Measurements from ENCODE around the gene CALN1.
"Not testable (repeated sequence)": the region's sequence is repeated elsewhere in the genome, so short reads cannot be mapped to it uniquely, and the experiment has no call there.

The CALN1 gene

DNA sequence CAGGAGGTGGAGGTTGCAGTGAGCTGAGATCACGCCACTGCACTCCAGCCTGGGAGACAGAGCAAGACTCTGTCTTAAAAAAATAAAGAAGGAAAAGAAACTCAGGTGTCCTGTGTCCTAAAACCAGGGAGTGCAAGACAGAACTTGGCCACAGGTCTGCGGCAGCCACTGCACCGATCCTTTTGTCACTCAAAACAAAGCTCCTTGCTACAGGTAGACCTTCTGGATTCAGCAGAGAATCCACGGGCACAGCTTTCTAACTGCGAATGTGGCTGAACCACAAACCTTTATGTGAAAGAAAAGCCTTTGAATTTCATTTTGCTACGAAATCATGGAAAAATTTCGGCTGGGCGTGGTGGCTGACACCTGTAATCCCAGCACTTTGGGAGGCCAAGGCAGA, 634.9 kb downstream of the CALN1 start:
- DNase-seq: no peak

DNA sequence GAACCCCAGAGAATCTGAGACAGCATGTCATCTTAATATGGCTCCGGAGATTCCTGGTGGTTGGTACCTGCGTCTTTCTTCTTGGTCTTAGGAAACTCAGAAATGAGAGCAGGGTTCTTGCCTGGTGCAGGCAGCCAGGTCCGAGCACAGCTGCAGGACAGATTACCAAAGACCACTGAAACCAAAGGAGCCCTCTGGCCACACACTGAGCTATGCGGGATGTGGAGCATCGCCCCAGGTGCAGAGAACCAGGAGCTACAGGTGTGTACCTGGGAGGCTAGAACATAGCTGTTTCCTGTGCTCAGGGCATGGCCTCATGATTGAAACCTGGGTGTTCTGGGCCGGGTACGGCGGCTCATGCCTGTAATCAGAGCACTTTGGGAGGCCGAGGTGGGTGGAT, 635.4 kb downstream of the CALN1 start:
- no peak for DNase-seq

DNA sequence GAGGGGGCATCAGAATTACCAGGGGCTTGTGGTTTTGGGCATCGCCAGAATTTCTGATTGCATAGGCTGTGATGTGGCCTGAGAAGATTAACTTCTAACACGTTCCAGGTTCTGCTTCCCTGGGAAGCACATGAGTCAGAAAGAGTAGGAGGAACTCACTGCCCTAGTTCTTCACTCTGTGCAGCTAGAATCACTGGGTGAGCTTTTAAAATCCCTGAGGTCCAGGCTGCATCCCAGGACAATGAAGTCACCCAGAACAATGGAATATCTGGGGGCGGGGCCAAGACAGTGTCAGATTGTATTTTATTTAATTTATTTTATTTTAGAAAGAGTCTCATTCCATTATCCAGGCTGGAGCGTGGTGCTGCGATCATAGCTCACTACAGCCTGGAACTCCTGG, 636.5 kb downstream of the CALN1 start:
- DNase-seq: no peak

DNA sequence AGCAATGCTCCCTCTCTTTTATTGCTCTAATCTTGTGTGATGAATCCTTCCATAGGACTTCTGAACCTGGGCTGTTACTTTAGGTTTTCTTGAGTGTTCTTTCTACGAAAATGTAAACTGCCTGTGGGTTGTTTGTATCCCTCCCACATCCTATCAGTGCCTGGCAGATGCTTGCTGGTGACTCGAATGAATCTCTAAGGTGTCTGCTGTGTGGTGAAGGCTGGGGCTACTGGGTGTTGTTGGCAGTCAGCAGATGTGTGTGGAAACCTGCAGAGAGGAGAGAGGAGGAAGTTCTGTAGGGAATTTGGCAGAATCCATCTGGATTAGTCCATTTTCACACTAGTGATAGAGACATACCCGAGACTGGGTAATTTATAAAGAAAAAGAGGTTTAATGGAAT, 639.4 kb downstream of the CALN1 start:
- DNase-seq: no peak

DNA sequence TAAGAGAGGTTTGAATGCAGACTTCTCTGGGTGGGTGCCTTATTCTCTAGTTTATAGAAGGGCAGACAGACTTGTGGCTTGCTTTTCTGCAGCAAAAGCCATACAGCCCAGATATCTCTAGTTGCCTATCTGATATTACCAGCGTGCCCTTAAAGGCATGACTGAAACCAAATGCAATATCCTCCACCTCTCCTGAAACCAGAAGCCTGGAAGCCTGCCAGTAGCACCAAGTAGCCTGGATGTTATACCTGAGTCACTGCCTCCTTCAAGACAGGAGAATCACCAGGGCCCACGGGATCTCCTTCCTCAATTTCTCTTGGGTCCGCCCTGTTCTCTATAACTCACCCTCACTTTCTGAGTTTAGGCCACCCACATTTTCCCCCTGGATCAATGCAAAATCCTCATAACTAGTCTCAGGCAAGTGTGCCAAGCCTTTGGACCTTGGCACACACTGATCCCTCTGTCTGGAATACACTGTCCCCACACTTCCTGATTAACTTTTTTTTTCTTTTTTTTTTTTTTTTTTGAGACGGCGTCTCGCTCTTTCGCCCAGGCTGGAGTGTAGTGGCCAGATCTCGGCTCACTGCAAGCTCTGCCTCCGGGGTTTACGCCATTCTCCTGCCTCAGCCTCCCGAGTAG, 641.8 kb downstream of the CALN1 start:
- DNase-seq: no peak

DNA sequence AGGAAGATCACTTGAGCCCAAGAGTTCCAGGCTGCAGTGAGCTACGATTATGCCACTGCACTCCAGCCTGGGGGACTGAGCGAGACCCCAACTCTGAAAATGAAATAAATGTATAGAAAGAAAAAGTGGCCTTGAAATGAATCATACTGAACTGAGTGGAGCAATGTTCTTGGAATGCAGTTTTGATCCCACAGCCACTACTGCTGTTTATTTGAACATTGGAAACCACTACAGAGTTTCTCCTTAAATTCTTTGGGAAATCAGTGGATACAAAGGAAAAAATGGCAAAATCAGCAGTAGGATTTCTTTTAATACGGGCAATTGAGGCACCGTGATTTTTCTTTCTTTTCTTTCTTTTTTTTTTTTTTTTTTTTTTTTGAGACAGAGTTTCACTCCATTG, 642.8 kb downstream of the CALN1 start:
- no peak for DNase-seq

DNA sequence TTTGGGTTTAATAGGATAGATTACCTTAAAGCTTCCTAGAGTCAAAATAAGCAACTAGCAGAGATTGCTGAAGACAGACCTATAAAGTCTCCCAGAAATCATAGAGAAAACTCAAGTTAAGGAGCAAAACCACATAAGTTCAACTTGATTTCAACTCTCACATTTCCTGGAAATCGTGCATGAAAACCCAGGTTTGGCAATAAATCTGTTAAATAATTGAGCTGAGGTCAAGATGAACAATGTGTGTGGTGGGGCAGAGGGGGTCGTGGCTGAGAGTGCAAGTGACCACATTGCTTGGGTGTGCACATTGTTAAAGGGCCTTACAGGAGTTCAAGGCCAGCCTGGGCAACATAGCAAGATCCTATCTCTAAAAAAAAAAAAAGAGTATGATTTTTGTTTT, 643.7 kb downstream of the CALN1 start:
- DNase-seq: no peak

DNA sequence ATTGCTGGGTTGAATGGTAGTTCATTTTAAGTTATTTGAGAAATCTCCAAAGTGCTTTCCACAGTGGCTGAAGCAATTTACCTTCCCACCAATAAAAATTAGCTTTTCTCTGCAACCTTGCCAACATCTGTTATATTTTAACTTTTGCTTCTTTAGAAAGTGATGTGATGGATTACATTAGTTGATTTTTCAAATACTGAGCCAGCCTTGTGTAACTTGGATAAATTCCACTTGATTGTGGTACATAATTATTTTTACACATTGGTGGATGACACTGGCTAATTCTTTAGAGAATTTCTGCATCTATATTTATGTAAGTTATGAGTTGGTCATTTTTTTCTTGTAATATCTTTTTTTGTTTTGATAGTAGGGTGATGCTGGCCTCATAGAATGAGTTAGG, 646.1 kb downstream of the CALN1 start:
- no peak for DNase-seq

DNA sequence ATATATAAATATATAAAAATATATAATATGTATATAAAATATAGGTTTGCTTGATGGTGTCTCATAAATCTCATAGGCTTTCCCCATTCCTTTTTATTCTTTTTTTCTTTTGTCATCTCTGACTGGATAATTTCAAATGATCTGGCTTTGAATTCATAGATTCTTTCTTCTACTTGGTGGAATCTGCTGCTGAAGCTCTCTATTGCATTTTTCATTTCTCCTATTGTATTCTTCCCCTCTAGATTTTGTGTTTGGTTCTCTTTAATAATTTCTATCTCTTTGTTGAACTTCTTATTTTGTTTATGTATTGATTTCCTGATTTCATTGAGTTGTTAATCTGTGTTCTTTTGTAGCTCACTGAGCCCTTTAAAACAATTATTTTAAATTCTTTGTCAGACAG, 650.8 kb downstream of the CALN1 start:
- no peak for DNase-seq

DNA sequence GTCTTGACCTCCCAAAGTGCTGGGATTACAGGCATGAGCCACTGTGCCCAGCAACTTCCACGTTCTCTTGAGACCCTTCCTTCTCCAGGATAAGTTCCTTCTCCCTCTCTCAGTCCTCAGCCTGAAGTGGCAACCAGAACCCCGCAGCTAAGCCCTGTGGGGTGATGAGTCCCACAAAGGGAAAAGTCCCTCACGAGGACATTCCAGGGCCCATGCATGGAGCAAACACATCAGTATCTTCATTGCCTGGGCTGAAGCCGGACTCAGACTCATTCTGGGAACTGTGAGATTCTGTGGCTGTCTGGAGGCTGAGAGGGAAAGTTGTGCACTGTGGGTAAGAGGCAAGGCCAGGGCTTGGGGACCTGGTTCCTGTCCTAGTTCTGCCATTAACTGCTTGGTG, 657.3 kb downstream of the CALN1 start:
- no peak for DNase-seq

DNA sequence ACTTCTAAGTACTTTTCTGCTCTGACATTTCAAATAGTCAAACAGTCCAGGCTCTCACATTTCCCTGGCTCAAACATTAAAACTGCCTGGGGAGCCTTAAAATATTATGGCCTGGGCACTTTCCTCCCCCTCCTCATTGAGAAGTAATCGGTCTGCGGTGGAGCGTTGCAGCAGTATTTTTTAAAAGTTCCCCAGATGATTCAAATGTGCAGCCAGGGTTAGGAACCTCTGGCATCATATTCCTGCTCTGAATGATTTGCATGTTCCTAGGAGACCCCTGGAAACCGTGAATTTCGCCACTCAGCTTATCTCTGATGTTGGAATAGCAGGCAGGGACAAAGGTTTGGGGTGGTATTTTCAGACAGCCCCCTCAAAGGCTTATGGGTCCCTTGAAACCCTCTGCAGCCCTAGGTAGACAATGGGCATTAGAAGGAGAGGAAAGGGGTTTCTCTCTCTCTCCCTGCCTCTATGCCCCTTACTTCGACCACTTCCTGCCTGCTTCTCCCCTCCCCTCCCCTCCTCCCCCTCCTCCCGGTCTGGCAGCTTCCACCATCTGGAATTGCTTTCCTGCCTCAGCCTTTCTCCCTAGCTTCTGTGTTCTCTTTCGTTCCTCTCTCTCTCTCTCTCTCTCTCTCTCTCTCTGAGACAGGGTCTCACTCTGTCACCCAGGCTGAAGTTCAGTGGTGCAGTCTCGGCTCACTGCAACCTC, 658.0 kb downstream of the CALN1 start:
- no peak for DNase-seq

DNA sequence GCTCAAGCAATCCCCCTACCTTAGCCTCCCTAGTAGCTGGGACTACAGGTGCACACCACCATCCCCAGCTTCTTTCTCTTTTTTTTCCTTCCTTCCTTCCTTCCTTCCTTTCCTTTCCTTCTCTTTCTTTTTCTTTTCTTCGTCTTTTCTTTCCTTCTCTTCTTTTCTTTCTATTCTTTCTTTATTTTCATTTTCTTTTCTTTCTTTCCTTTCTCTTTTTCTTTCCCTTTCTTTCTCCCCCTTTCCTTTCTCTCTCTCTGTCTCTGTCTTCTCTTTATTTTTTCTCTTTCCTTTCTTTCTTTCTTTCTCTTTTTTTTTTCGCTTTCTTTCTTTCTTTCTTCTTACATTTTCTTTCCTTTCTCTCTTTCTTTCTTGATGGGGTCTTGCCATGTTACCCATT, 658.9 kb downstream of the CALN1 start:
- DNase-seq: no peak

DNA sequence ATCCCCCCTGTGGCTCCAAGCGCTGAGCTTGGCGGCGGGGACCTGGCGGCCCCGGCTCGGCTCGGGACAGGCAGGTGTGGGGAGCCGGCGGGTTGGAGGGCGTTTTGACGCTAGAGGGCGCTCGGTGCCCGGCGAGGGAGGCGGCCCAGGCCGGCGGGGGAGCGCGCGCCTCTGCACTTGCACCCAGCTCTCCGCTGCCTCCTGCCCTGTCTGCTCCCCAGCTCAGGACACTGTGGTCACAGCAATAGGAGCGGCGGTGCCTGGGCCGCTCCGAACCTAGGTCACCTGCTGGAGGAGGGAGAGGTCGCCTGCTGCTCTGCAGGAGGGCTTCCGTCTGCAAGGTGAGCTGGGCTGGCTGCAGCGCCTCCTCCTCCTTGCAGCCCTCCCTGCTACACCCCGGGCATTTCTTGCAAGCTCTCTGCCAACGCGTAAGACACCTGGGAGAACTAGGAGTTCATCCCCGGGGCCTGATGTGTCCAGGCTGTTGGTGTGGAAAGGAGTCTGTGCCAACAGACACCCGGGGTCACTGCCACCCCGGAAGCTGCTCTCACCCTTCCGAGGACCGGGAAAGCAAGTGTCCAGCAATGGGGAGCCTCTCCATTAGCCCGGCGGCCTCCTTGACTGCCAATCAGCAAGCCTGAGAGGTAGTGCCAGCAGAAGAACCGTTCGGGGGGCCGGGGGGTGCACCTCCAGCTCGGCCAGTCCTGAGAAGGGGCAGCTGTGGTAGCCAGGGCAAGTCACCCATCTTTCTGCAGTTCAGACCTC, 659.8 kb downstream of the CALN1 start:
- DNase-seq: no peak

DNA sequence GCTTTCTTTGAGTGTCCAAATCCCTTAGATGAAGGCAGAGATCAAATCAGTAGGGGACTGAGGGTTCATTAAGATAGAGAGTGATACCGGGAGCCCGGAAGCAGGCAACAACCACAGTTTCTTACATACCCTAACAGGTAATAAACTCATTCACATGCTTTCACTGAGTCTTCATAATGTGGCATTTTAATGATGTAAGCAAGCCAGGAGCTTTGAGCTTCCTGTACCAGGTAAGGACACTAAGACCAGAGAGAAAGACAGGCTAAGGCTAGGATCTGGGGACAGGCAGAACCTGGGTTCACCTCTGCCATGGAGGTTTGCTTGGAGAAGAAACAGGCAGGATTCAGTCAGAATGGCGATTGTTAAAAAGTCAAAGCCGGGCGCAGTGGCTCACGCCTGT, 661.8 kb downstream of the CALN1 start:
- DNase-seq: no peak

DNA sequence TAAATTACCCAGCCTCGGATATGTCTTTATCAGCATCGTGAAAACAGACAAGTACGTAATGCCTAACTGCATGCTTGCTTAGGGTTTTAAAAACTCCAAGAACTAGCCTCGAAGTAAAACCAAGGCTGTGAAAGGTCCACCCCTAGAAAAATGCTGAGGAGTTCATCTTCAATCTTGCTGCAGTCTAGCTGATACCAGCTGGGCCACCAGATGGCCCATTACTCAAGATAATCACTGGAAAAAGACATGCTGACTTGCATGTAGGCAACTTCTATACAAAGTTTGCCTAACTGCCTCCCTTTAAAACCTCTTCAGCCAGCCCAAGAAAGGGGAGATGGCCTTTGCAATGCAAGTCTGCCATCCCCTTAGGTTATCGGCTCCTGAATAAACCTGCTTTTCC, 666.1 kb downstream of the CALN1 start:
- no peak for DNase-seq

DNA sequence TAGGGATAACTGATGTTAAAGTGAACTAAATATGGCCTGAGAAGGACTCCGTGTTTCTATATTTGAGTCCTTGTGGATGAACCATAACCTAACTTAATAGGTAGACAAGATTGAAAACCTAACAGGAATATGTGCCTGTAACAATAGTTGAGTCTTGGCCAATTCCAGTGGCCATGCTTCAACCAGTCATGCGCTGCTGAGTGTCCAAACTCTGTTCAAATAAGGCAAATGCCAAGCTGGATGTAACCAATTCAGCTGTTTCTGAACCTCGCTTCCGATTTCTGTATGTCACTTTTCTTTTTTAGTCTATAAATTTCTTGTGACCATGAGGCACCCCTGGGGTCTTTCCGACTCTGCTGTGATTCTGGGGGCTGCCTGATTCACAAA, 672.0 kb downstream of the CALN1 start:
- no peak for DNase-seq

DNA sequence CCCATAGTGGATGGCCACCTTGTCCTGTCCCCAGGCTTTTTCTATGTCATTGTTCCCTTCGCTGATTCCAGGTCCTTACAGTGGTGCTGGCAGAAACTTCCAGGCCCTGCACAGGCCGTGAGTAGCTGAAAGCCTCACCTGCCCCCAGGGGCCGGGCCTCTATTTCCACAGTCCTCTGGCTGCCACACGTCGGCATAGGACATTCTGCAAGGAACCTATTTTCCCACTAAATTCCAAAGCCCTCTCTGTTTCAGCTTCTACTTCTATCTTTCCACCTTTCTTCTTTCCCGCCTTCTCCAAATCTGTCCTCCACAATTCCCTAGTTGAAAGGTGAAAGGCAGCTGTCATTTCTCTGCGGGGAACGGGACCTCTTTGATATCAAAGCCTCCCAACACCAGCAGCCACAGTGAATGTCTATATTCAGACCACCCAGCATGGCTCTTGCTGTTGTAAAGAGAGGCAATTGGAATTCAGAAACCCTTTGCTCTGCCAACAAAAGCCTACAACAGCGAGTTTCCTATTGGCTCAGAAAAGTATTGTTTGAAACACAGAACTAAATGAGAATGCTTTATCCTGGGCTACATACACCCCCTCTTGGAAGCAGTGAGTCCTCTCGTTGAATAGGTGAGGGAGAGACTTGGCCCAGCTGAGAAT, 672.5 kb downstream of the CALN1 start:
- no peak for DNase-seq

DNA sequence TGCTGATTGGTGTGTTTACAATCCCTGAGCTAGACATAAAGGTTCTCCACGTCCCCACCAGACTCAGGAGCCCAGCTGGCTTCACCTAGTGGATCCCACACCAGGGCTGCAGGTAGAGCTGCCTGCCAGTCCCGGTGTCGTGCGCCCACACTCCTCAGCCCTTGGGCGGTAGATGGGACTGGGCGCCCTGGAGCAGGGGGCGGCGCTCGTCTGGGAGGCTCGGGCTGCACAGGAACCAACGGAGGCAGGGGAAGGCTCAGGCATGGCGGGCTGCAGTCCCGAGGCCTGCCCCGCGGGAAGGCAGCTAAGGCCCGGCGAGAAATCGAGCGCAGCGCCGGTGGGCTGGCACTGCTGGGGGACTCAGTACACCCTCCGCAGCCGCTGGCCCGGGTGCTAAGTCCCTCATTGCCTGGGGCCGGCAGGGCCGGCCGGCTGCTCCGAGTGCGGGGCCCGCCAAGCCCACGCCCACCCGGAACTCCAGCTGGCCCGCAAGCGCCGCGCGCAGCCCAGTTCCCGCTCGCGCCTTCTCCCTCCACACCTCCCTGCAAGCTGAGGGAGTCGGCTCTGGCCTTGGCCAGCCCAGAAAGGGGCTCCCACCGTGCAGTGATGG, 674.1 kb downstream of the CALN1 start:
- not testable (repeated sequence) for DNase-seq

DNA sequence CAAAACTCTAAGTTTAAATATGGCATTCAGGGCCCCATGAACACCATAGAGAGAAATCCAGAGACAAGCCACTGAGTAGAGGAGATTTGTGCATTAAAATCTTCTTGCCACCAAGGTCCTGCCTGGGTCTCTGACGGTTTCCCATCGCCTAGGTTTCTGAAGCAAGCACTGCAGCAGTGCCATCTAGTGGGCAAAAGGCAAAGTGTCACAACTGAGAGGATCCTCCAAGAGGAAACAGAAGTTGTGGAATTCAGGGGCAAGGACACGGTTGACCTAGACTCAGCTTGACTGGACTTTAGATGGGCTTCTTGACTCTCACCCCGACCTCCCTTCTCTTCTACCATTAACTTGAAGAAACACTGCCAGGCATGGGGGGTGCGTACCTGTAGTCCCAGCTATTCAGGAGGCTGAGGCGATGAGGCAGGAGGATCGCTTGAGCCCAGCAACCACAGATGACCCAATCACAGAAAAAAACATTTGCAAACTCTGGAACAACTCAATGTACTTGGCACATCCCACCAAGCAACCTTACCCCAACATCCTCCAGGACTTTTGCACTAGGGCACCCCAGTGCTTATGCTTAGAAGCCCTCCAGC, 676.1 kb downstream of the CALN1 start:
- DNase-seq: peak; percentile 2 to 20

DNA sequence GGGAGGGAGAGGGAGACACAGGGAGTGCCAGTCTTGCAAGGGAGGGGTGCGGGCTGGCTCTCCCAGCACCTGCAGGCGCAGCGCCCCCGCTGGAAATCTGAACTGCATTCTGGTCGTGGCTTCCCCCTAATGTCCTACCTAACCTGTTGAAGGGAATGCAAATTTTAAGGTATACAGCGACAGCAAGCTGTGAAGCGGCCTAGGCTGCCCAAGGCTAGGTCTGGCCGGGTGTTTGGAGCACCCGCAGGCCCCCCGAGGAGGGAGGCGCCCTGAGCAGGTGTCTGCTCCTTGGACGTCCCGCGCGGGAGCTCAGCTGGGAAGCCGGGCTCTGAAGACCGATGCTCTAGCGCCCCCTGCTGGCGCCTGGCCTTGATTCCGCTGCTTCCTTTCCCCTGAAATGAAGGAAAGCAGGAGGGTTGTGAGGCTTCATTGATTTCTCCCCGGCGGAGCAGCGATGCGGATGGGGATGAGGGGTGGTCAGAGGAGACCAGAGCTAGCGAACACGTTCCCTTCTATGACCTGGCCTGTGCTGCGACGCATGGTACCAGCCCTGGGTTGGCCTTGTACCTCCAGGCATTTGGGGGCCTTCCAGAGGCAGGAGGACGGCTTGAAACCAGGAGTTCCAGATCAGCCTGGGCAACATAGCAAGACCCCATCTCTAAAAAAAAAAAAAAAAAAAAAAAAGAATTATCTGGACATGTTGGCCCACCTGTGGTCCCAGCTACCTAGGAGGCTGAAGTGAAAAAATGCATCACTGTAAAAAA, 678.8 kb downstream of the CALN1 start:
- peak; percentile 21 to 37 for DNase-seq

DNA sequence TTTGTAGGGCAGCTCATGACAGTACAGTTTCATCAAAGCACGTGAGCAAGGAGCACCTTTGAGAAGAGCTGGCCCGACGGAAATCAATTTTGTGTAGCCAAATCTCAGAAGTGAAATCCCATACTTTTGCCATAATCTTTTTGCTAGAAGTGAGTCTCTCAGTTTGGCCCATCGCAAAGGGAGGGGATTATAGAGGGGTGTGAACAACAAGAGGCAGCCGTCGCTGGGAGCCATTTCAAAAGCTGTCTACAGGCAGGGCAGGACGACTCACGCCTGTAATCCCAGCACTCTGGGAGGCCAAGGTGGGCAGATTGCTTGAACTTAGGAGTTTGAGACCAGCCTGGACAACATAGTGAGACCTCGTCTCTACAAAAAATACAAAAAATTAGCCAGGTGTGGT, 680.4 kb downstream of the CALN1 start:
- no peak for DNase-seq

Measured in activated CD4-positive, alpha-beta T cell treated with anti-CD3 and anti-CD28 coated beads, Interleukin-2, amount 50 U/mL, for 4 hours (primary cell).